Liver (tissue), 9 donors: ENCODE measurements around the gene BCR. TPM values are rescaled to one million over a fixed set of nuclear protein-coding genes. Genes with fewer than 3 reads are reported as not detected.

Experiments used
- DNase-seq: peaks from one replicate; pipeline ENCODE4 v3.0.0-alpha.2; 2017; ENCODE audit warnings: low spot score
- H3K27ac ChIP-seq, 2 donors: one replicate each; pipeline ENCODE4 v1.7.0; 2013; ENCODE audit warnings: inconsistent platforms in 2 of 2, low read length in 2 of 2, control low read depth in 1 of 2, low read depth in 1 of 2, mild to moderate bottlenecking in 1 of 2
- H3K27me3 ChIP-seq, 4 donors: one replicate each; pipeline versions ENCODE4 v1.6.1 to v1.7.0; 2013; ENCODE audit warnings: low read length in 3 of 4, inconsistent platforms in 1 of 4, mild to moderate bottlenecking in 1 of 4, moderate library complexity in 1 of 4; ENCODE audit not compliant: control insufficient read depth in 4 of 4, insufficient read depth in 4 of 4
- H3K36me3 ChIP-seq, 4 donors: one replicate each; pipeline versions ENCODE4 v1.6.1 to v1.7.0; 2013; ENCODE audit warnings: low read length in 3 of 4, mild to moderate bottlenecking in 3 of 4, low read depth in 1 of 4, moderate library complexity in 1 of 4; ENCODE audit not compliant: control insufficient read depth in 4 of 4, insufficient read depth in 3 of 4
- H3K4me1 ChIP-seq, 4 donors: one replicate each; pipeline versions ENCODE4 v1.6.1 to v1.7.0; 2013; ENCODE audit warnings: low read length in 3 of 4, mild to moderate bottlenecking in 3 of 4, moderate library complexity in 1 of 4; ENCODE audit not compliant: control insufficient read depth in 4 of 4, insufficient read depth in 4 of 4
- H3K4me3 ChIP-seq, 3 donors: one replicate each; pipeline versions ENCODE4 v1.6.1 to v1.7.0; 2013; ENCODE audit warnings: low read length in 3 of 3, control low read depth in 1 of 3, low read depth in 1 of 3, mild to moderate bottlenecking in 1 of 3
- H3K9ac ChIP-seq, 2 donors: one replicate each; pipeline ENCODE4 v1.7.0; 2013; ENCODE audit warnings: low read length in 2 of 2, mild to moderate bottlenecking in 2 of 2, moderate library complexity in 2 of 2, control low read depth in 1 of 2, low read depth in 1 of 2
- H3K9me3 ChIP-seq, 4 donors: one replicate each; pipeline versions ENCODE4 v1.6.1 to v1.7.0; 2013; ENCODE audit warnings: low read length in 3 of 4; ENCODE audit not compliant: control insufficient read depth in 4 of 4
- ATF3 ChIP-seq: IDR thresholded peaks from 2 replicates; pipeline ENCODE4 v1.6.1; 2016; ENCODE audit warnings: antibody characterized with exemption
- EGR1 ChIP-seq, 2 donors: IDR thresholded peaks; 2 replicates each; pipeline ENCODE4 v1.6.1; 2016 to 2018; ENCODE audit warnings: antibody characterized with exemption in 2 of 2, low read depth in 2 of 2
- FOXA1 ChIP-seq: IDR thresholded peaks from 2 replicates; pipeline ENCODE4 v1.6.1; 2016; ENCODE audit warnings: antibody characterized with exemption
- FOXA2 ChIP-seq: IDR thresholded peaks from 2 replicates; pipeline ENCODE4 v1.6.1; 2016; ENCODE audit warnings: antibody characterized with exemption
- GABPA ChIP-seq, 2 donors: IDR thresholded peaks in 1 of 2; conservative IDR thresholded peaks in 1 of 2; 2 replicates each; pipeline ENCODE4 v1.6.1; 2016; ENCODE audit warnings: antibody characterized with exemption in 2 of 2, mild to moderate bottlenecking in 1 of 2, moderate library complexity in 1 of 2
- HNF4A ChIP-seq, 2 donors: conservative IDR thresholded peaks; 2 replicates each; pipeline ENCODE4 v1.6.1; 2016; ENCODE audit warnings: antibody characterized with exemption in 2 of 2, mild to moderate bottlenecking in 2 of 2
- HNF4G ChIP-seq: IDR thresholded peaks from 2 replicates; pipeline ENCODE4 v1.6.1; 2016; ENCODE audit warnings: antibody characterized with exemption
- JUND ChIP-seq, 2 donors: IDR thresholded peaks; 2 replicates each; pipeline ENCODE4 v1.6.1; 2016; ENCODE audit warnings: antibody characterized with exemption in 2 of 2
- MAX ChIP-seq: IDR thresholded peaks from 2 replicates; pipeline ENCODE4 v1.6.1; 2016; ENCODE audit warnings: antibody characterized with exemption
- NR2F2 ChIP-seq: IDR thresholded peaks from 2 replicates; pipeline ENCODE4 v1.6.1; 2016; ENCODE audit warnings: antibody characterized with exemption
- RAD21 ChIP-seq, 2 donors: IDR thresholded peaks; 2 replicates each; pipeline ENCODE4 v1.6.1; 2016; ENCODE audit warnings: antibody characterized with exemption in 2 of 2, mild to moderate bottlenecking in 2 of 2
- RXRA ChIP-seq, 2 donors: IDR thresholded peaks; 2 replicates each; pipeline ENCODE4 v1.6.1; 2017 to 2018; ENCODE audit warnings: antibody characterized with exemption in 2 of 2, mild to moderate bottlenecking in 1 of 2
- SP1 ChIP-seq: IDR thresholded peaks from 2 replicates; pipeline ENCODE4 v1.6.1; 2018; ENCODE audit warnings: antibody characterized with exemption, mild to moderate bottlenecking
- TAF1 ChIP-seq: conservative IDR thresholded peaks from 2 replicates; pipeline ENCODE4 v1.6.1; 2016; ENCODE audit warnings: antibody characterized with exemption, mild to moderate bottlenecking
- YY1 ChIP-seq: IDR thresholded peaks from 2 replicates; pipeline ENCODE4 v1.6.1; 2016; ENCODE audit warnings: antibody characterized with exemption, mild to moderate bottlenecking
- ZBTB33 ChIP-seq: IDR thresholded peaks from 2 replicates; pipeline ENCODE4 v1.6.1; 2016; ENCODE audit warnings: antibody characterized with exemption
- WGBS: extraction: QIAGEN DNeasy Blood & Tissue Kit; methylation state at CpG from one replicate; pipeline ENCODE4 v1.1.7; 2013; 5-methylcytosine and 5-hydroxymethylcytosine counted together
- polyA plus RNA-seq, 2 donors: library from polyadenylated mRNA; stranded (reverse) in 1 of 2; unstranded in 1 of 2; fragments of 200-250 nt in 1 of 2; fragments of >200 nt in 1 of 2; fragmentation: Nextera tagmentation in 1 of 2; extraction: Ambion mirVana in 1 of 2; gene quantifications; one replicate each; pipeline versions ENCODE4 v1.2.1 to v1.2.3, GENCODE V29; 2013 to 2015
- total RNA-seq, 2 donors: library from RNA; depleted of rRNA; stranded (reverse); fragments of >200 nt; gene quantifications; one replicate each; pipeline ENCODE4 v1.2.3, GENCODE V29; 2014
- TF ChIP-seq, protein P1 (sequence below): IDR thresholded peaks from 2 replicates; pipeline ENCODE4 v1.6.1; 2016; ENCODE audit warnings: antibody characterized with exemption, mild to moderate bottlenecking
- TF ChIP-seq, protein P2 (sequence below): fragments of 150-350 bp; IDR thresholded peaks from 2 replicates; pipeline ENCODE4 v1.5.1; 2017; ENCODE audit warnings: improper control_type of control experiment, low read depth, low read length; ENCODE audit not compliant: missing input control
- donor health status: healthy.
- donor health status: healthy.
- donor health status: healthy.
- donor health status: healthy.
- donor health status: healthy.

Gene BCR
- total and polyA plus RNA-seq, 4 donors, result 7.4 to 35.6 (median 18.3) TPM

GRCh38 chr22:23225724-23226496 is 45.6 kb downstream of the BCR start:
- H3K4me3 ChIP-seq, result no peak overlapping the region
- no peak overlapping the region for H3K9ac ChIP-seq
- no peaks in the 10 kb centered on the region for H3K27me3 ChIP-seq
- peak overlapping the region; percentile 4 to 39 for H3K27ac ChIP-seq
- H3K9me3 ChIP-seq, result peaks cover 0 to 2% (median 0%) of the 10 kb centered on the region in 4 donors
- TF ChIP-seq RAD21 (IDR thresholded peaks at IDR 0.05), result no peak
- TF ChIP-seq ATF3, result no peak
- no peak for TF ChIP-seq NR2F2
- TF ChIP-seq SP1, result no peak
- no peak for TF ChIP-seq TAF1
- TF ChIP-seq RXRA (IDR thresholded peaks at IDR 0.05), result no peak
- TF ChIP-seq HNF4G, result no peak
- TF ChIP-seq MAX, result no peak
- no peak for TF ChIP-seq HNF4A (conservative IDR thresholded peaks at IDR 0.05)
- TF ChIP-seq, protein P1, sequence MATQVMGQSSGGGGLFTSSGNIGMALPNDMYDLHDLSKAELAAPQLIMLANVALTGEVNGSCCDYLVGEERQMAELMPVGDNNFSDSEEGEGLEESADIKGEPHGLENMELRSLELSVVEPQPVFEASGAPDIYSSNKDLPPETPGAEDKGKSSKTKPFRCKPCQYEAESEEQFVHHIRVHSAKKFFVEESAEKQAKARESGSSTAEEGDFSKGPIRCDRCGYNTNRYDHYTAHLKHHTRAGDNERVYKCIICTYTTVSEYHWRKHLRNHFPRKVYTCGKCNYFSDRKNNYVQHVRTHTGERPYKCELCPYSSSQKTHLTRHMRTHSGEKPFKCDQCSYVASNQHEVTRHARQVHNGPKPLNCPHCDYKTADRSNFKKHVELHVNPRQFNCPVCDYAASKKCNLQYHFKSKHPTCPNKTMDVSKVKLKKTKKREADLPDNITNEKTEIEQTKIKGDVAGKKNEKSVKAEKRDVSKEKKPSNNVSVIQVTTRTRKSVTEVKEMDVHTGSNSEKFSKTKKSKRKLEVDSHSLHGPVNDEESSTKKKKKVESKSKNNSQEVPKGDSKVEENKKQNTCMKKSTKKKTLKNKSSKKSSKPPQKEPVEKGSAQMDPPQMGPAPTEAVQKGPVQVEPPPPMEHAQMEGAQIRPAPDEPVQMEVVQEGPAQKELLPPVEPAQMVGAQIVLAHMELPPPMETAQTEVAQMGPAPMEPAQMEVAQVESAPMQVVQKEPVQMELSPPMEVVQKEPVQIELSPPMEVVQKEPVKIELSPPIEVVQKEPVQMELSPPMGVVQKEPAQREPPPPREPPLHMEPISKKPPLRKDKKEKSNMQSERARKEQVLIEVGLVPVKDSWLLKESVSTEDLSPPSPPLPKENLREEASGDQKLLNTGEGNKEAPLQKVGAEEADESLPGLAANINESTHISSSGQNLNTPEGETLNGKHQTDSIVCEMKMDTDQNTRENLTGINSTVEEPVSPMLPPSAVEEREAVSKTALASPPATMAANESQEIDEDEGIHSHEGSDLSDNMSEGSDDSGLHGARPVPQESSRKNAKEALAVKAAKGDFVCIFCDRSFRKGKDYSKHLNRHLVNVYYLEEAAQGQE, result no peak
- TF ChIP-seq GABPA (IDR thresholded peaks at IDR 0.05 in 1 of 2, conservative IDR thresholded peaks at IDR 0.05 in 1 of 2), result no peak
- TF ChIP-seq, protein P2, sequence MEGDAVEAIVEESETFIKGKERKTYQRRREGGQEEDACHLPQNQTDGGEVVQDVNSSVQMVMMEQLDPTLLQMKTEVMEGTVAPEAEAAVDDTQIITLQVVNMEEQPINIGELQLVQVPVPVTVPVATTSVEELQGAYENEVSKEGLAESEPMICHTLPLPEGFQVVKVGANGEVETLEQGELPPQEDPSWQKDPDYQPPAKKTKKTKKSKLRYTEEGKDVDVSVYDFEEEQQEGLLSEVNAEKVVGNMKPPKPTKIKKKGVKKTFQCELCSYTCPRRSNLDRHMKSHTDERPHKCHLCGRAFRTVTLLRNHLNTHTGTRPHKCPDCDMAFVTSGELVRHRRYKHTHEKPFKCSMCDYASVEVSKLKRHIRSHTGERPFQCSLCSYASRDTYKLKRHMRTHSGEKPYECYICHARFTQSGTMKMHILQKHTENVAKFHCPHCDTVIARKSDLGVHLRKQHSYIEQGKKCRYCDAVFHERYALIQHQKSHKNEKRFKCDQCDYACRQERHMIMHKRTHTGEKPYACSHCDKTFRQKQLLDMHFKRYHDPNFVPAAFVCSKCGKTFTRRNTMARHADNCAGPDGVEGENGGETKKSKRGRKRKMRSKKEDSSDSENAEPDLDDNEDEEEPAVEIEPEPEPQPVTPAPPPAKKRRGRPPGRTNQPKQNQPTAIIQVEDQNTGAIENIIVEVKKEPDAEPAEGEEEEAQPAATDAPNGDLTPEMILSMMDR, result no peak
- TF ChIP-seq JUND (IDR thresholded peaks at IDR 0.05), result no peak
- TF ChIP-seq YY1, result no peak
- TF ChIP-seq ZBTB33, result no peak
- TF ChIP-seq FOXA1, result no peak
- no peak for TF ChIP-seq FOXA2
- TF ChIP-seq EGR1 (IDR thresholded peaks at IDR 0.05; ENCODE audit: low read depth in 2 of 2), result no peak
- WGBS, result 63% methylated on average over 8 of the region's 8 CpGs
- no peaks in the 10 kb centered on the region for H3K36me3 ChIP-seq
- DNase-seq, result no peak
- peaks cover 11 to 25% (median 18%) of the 10 kb centered on the region in 4 donors for H3K4me1 ChIP-seq
